ENCODE measurements around the gene R3HDM1.
"Not testable (repeated sequence)": the region's sequence is repeated elsewhere in the genome, so short reads cannot be mapped to it uniquely, and the experiment has no call there.

The R3HDM1 gene

GRCh38 chr2:135709992-135710391 is 178.7 kb downstream of the R3HDM1 start:
- peak; percentile 59 for DNase-seq (ENCODE audit: low read depth)

GRCh38 chr2:135715086-135715485 is 183.8 kb downstream of the R3HDM1 start:
- DNase-seq (ENCODE audit: low read depth) = not testable (repeated sequence)

- no peak for DNase-seq (ENCODE audit: low read depth)
These were observed 196.9 kb downstream of the R3HDM1 start for GRCh38 chr2:135728064-135728743.

GRCh38 chr2:135732561-135732960 is 201.3 kb downstream of the R3HDM1 start:
- no peak for DNase-seq (ENCODE audit: low read depth)

- DNase-seq (ENCODE audit: low read depth) = no peak
These were observed 201.8 kb downstream of the R3HDM1 start for GRCh38 chr2:135733045-135733444.

GRCh38 chr2:135736546-135736945 is 205.3 kb downstream of the R3HDM1 start:
- DNase-seq (ENCODE audit: low read depth) = no peak

- DNase-seq (ENCODE audit: low read depth) = no peak
These were observed 208.9 kb downstream of the R3HDM1 start for GRCh38 chr2:135740206-135740605.

- DNase-seq (ENCODE audit: low read depth) = no peak
These were observed 209.7 kb downstream of the R3HDM1 start for GRCh38 chr2:135741043-135741394.

- peak; percentile 83 for DNase-seq (ENCODE audit: low read depth)
These were observed 210.4 kb downstream of the R3HDM1 start, which contains the start of gene UBXN4 for GRCh38 chr2:135741395-135742324. Gene UBXN4, plus strand, starts transcription at chr2:135741855. Its CDS starts 75 bp downstream, at chr2:135741930.

GRCh38 chr2:135742325-135742757 is 211.1 kb downstream of the R3HDM1 start:
- DNase-seq (ENCODE audit: low read depth) = no peak

GRCh38 chr2:135743860-135744259 is 212.6 kb downstream of the R3HDM1 start:
- no peak for DNase-seq (ENCODE audit: low read depth)

- DNase-seq (ENCODE audit: low read depth) = no peak
These were observed 213.6 kb downstream of the R3HDM1 start for GRCh38 chr2:135744760-135745314.

GRCh38 chr2:135745545-135745944 is 214.3 kb downstream of the R3HDM1 start:
- no peak for DNase-seq (ENCODE audit: low read depth)

- DNase-seq (ENCODE audit: low read depth) = no peak
These were observed 224.3 kb downstream of the R3HDM1 start for GRCh38 chr2:135755573-135755972.

GRCh38 chr2:135756692-135757091 is 225.4 kb downstream of the R3HDM1 start:
- no peak for DNase-seq (ENCODE audit: low read depth)

GRCh38 chr2:135762022-135762421 is 230.7 kb downstream of the R3HDM1 start:
- DNase-seq (ENCODE audit: low read depth) = no peak

GRCh38 chr2:135762530-135762929 is 231.2 kb downstream of the R3HDM1 start:
- DNase-seq (ENCODE audit: low read depth) = no peak

GRCh38 chr2:135768863-135769262 is 237.6 kb downstream of the R3HDM1 start:
- DNase-seq (ENCODE audit: low read depth) = no peak

- DNase-seq (ENCODE audit: low read depth) = no peak
These were observed 242.0 kb downstream of the R3HDM1 start for GRCh38 chr2:135773319-135773718.

GRCh38 chr2:135773917-135774316 is 242.6 kb downstream of the R3HDM1 start:
- no peak for DNase-seq (ENCODE audit: low read depth)
